Measurements from ENCODE around the gene CCDC85C. TPM values are rescaled to one million over a fixed set of nuclear protein-coding genes. Genes with fewer than 3 reads are reported as not detected.

The CCDC85C gene
- total and polyA plus RNA-seq, 2 of the 8 experiments (the other 6 are each of a cell fraction or from before 2014, with no cell fraction given), result 16.8 to 35.8 TPM

DNA sequence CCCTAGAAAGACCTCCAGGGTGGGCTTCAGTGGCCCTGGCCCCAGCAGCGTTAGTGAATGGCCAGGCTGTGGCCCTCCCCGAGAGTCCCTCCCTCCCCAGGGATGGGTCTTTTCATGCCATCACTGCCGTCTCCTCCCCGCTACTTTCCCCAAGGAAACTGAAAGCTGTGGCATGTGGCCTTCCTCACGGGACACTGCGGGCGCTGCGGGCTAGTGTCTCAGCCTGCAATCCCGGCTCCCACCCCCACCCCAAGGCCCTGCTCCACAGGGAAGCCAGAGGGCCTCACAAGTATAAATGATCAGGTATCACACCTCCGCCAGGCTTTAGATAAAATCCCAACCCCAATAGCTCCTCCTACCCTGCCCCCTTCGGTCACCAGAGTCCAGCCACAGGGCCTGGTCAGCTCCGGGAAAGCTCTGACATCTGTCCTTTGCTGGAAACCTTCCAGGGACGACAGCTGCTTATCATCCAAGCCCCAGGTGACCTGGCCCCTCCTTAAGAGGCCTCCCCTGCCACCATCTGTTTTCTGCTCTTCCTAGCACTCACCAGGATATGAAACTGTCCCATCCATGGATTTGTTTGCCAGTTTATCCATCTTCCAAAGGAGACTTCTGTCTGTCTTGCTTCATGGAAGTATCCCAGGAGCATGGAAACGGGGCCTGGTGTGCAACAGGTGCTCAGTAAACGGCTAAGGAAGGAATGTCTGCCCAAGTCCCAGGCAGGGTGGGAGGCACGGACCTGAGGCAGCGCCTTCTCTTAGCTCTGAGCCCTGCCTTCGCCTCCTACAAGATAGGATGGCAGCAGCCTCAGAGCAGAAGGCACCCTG, 31.6 kb downstream of the CCDC85C start:
- peaks cover 0 to 3% (median 0%) of the 10 kb centered on the region in 4 experiments; a peak in 2 of 7 replicates for H3K27me3 ChIP-seq (replicated peaks in 1 of 4; ENCODE audit: control insufficient read depth in 3 of 4, extremely low read depth in 1 of 4, insufficient read depth in 3 of 4, low read length in 3 of 4)
- DNase-seq (ENCODE audit: low read depth in 1 of 2, low spot score in 2 of 2), result no peak
- no peak for TF ChIP-seq FOSL1 (IDR thresholded peaks at IDR 0.05; ENCODE audit: insufficient read depth, low read depth, low read length)
- no peak for TF ChIP-seq BCL11A (IDR thresholded peaks at IDR 0.05; ENCODE audit: low read depth in 2 of 2, low read length in 2 of 2)
- TF ChIP-seq TBP (IDR thresholded peaks at IDR 0.05; ENCODE audit: low read depth, low read length), result no peak
- TF ChIP-seq POU5F1 (IDR thresholded peaks at IDR 0.05; ENCODE audit: low read depth, low read length), result no peak
- TF ChIP-seq SIX5 (IDR thresholded peaks at IDR 0.05; ENCODE audit: low read depth, low read length), result no peak
- no peak for TF ChIP-seq TEAD4 (IDR thresholded peaks at IDR 0.05; ENCODE audit: low read depth, low read length)

More for the DNA sequence above, 31.6 kb downstream of the CCDC85C start:
- H3K14ac ChIP-seq (ENCODE audit: insufficient read length), result no peak overlapping the region
- H3K4me1 ChIP-seq (replicated peaks in 1 of 4; ENCODE audit: control insufficient read depth in 3 of 4, insufficient read depth in 4 of 4, low read length in 3 of 4), result peaks cover 28 to 79% (median 65%) of the 10 kb centered on the region in 4 experiments
- H3K18ac ChIP-seq (ENCODE audit: extremely low read depth, low read length), result peak overlapping the region; percentile 3; the same call in 1 of the 2 replicates
- no peaks in the 10 kb centered on the region for H3K36me3 ChIP-seq (ENCODE audit: control insufficient read depth in 2 of 4, insufficient read depth in 4 of 4, low read length in 3 of 4)
- H2BK5ac ChIP-seq (ENCODE audit: low read depth, low read length), result no peak overlapping the region
- WGBS, 2 experiments (ENCODE audit: extremely low coverage in 1 of 2, insufficient coverage in 1 of 2, insufficient read length in 1 of 2, insufficient replicate concordance in 2 of 2, low coverage in 1 of 2, low lambda C conversion rate in 2 of 2, missing lambda C conversion rate in 1 of 2), result 79% methylated on average over 18 of the region's 18 CpGs; no CpG with 5 or more reads in 1 of the 2 experiments
- H3K23ac ChIP-seq (ENCODE audit: insufficient read length), result no peak overlapping the region
- POLR2A ChIA-PET (ENCODE audit: partially characterized antibody), result interaction anchor here (0.7 to 1.7 kb wide), 5 partner anchors 9 to 782 kb away, joined by 3 read pairs; no protein-coding TSS in a partner anchor
- H3K79me1 ChIP-seq (ENCODE audit: low read depth, low read length), result peaks cover 40% of the 10 kb centered on the region
- H2AK5ac ChIP-seq (ENCODE audit: low read depth, low read length), result peak overlapping the region; percentile 90; the same call in 1 of the 2 replicates
- H2BK15ac ChIP-seq (ENCODE audit: low read length), result no peak overlapping the region; the same call in 1 of the 2 replicates
- H3K9ac ChIP-seq (replicated peaks in 1 of 4; ENCODE audit: extremely low read depth in 1 of 4, low read depth in 3 of 4, low read length in 3 of 4), result no peak overlapping the region
- no peak overlapping the region for H2BK120ac ChIP-seq (replicated peaks; ENCODE audit: low read depth, low read length)
- CTCF ChIA-PET (ENCODE audit: partially characterized antibody), result interaction anchor here (0.9 to 6.2 kb wide), 17 partner anchors 7 to 116 kb away, joined by 3 to 35 read pairs (median 4); no protein-coding TSS in a partner anchor
- H4K91ac ChIP-seq (replicated peaks; ENCODE audit: insufficient read length, low read length), result peak overlapping the region; percentile 72
- peaks cover 0 to 65% of the 10 kb centered on the region in 2 experiments; a peak in 3 of 4 replicates for H3K79me2 ChIP-seq (ENCODE audit: control insufficient read depth in 1 of 2, insufficient read depth in 2 of 2, low read length in 2 of 2)
- FAIRE-seq, result no peak
- H2BK12ac ChIP-seq (ENCODE audit: low read depth, low read length), result 0 out of 2 replicates have a peak overlapping the region, but pooled peaks have one; percentile 70
- no peaks in the 10 kb centered on the region for H3K23me2 ChIP-seq (ENCODE audit: low read depth, low read length)
- peak overlapping the region; percentile 81 for H4K8ac ChIP-seq (ENCODE audit: extremely low read depth, insufficient read depth, low read length)
- no peak overlapping the region for H3K4me2 ChIP-seq (ENCODE audit: insufficient read depth in 1 of 2, low read depth in 2 of 2, low read length in 2 of 2)
- H4K5ac ChIP-seq (ENCODE audit: insufficient read length, low read depth, low read length), result no peak overlapping the region
- H2AFZ ChIP-seq (ENCODE audit: low read length), result no peak overlapping the region
- 0 out of 2 replicates have a peak overlapping the region, but pooled peaks have one; percentile 86 for H2BK20ac ChIP-seq (ENCODE audit: low read length)
- H3K4me3 ChIP-seq (ENCODE audit: extremely low read depth in 1 of 4, insufficient read depth in 2 of 4, low read depth in 3 of 4, low read length in 4 of 4), result no peak overlapping the region
- H3K4ac ChIP-seq (replicated peaks; ENCODE audit: insufficient read length, low read depth, low read length), result peak overlapping the region; percentile 41
- no peak overlapping the region for H3K27ac ChIP-seq (ENCODE audit: low read depth, low read length)
- no peaks in the 10 kb centered on the region for H3K9me3 ChIP-seq (ENCODE audit: insufficient read depth in 2 of 2, low read depth in 1 of 2, low read length in 1 of 2)
- H3K56ac ChIP-seq (replicated peaks; ENCODE audit: insufficient read length, low read depth, low read length), result no peak overlapping the region
- H4K20me1 ChIP-seq (replicated peaks in 1 of 2; ENCODE audit: control insufficient read depth in 1 of 2, insufficient read depth in 2 of 2, low read length in 2 of 2), result peaks cover 17 to 36% of the 10 kb centered on the region in 2 experiments

Data from H1 (cell line).